ENCODE measurements around the gene PTPRN2. TPM values are rescaled to one million over a fixed set of nuclear protein-coding genes. Genes with fewer than 3 reads are reported as not detected.

The PTPRN2 gene
- total and polyA plus RNA-seq, 7 donors: 3.2 to 7.1 (median 5.5) TPM

GRCh38 chr7:157857578-157858075 is 730.0 kb downstream of the PTPRN2 start:
- H3K36me3 ChIP-seq: no peaks in the 10 kb centered on the region
- H3K4me1 ChIP-seq: no peaks in the 10 kb centered on the region
- 82 to 86% methylated on average over 21 of the region's 21 CpGs for WGBS, 2 donors
- DNase-seq: no peak
- no peak for TF ChIP-seq POLR2A (IDR thresholded peaks at IDR 0.05)
- TF ChIP-seq POLR2AphosphoS5 (IDR thresholded peaks at IDR 0.05): no peak
- no peak for TF ChIP-seq CTCF (IDR thresholded peaks at IDR 0.05)
- TF ChIP-seq EP300 (IDR thresholded peaks at IDR 0.05): no peak
- H3K9me3 ChIP-seq: no peaks in the 10 kb centered on the region
- no peak overlapping the region for H3K27ac ChIP-seq
- no peaks in the 10 kb centered on the region for H3K27me3 ChIP-seq
- intact Hi-C loops (cut with DNase I): no loop called here
- no peak overlapping the region for H3K4me3 ChIP-seq

GRCh38 chr7:157856873-157857577 is 730.6 kb downstream of the PTPRN2 start:
- Histone ChIP-seq H3K27me3 (no peaks in the 10 kb centered on the region), H3K27ac (no peak overlapping the region), H3K36me3 (no peaks in the 10 kb centered on the region), H3K9me3 (no peaks in the 10 kb centered on the region), H3K4me3 (no peak overlapping the region), H3K4me1 (peaks cover 0 to under 1% (median under 1%) of the 10 kb centered on the region in 4 donors)
- DNase-seq: no peak
- intact Hi-C loops (cut with DNase I): no loop called here
- TF ChIP-seq POLR2A (IDR thresholded peaks at IDR 0.05) (no peak), POLR2AphosphoS5 (IDR thresholded peaks at IDR 0.05) (no peak)
- 89 to 92% methylated on average over 22 of the region's 22 CpGs for WGBS, 2 donors

- no peak overlapping the region for H3K4me3 ChIP-seq
- H3K27ac ChIP-seq: no peak overlapping the region
- DNase-seq: no peak
- intact Hi-C loops (cut with DNase I): no loop called here
- 72 to 87% methylated on average over 22 of the region's 22 CpGs for WGBS, 2 donors
- no peaks in the 10 kb centered on the region for H3K36me3 ChIP-seq
- peaks cover 0 to 10% (median 4%) of the 10 kb centered on the region in 4 donors for H3K4me1 ChIP-seq
- no peaks in the 10 kb centered on the region for H3K9me3 ChIP-seq
- TF ChIP-seq POLR2AphosphoS5 (IDR thresholded peaks at IDR 0.05) (no peak), EP300 (IDR thresholded peaks at IDR 0.05) (no peak), POLR2A (IDR thresholded peaks at IDR 0.05) (no peak), CTCF (IDR thresholded peaks at IDR 0.05) (no peak)
- no peaks in the 10 kb centered on the region for H3K27me3 ChIP-seq
Measured at GRCh38 chr7:157855452-157856213, 732.0 kb downstream of the PTPRN2 start.

GRCh38 chr7:157855016-157855415 is 732.6 kb downstream of the PTPRN2 start:
- H3K27ac ChIP-seq: no peak overlapping the region
- intact Hi-C loops (cut with DNase I): no loop called here
- H3K4me1 ChIP-seq: peaks cover 0 to 10% (median 4%) of the 10 kb centered on the region in 4 donors
- H3K4me3 ChIP-seq: no peak overlapping the region
- H3K36me3 ChIP-seq: no peaks in the 10 kb centered on the region
- H3K27me3 ChIP-seq: no peaks in the 10 kb centered on the region
- TF ChIP-seq POLR2AphosphoS5 (IDR thresholded peaks at IDR 0.05) (no peak), CTCF (IDR thresholded peaks at IDR 0.05) (no peak), POLR2A (IDR thresholded peaks at IDR 0.05) (no peak), EP300 (IDR thresholded peaks at IDR 0.05) (no peak)
- no peak for DNase-seq
- H3K9me3 ChIP-seq: no peaks in the 10 kb centered on the region
- 89 to 94% methylated on average over 22 of the region's 22 CpGs for WGBS, 2 donors

Measured in sigmoid colon (tissue), 7 donors.